Fibroblast of lung (primary cell): ENCODE data around the gene METAP1D. TPM values are rescaled to one million over a fixed set of nuclear protein-coding genes. Genes with fewer than 3 reads are reported as not detected.
"Not testable (repeated sequence)": the region's sequence is repeated elsewhere in the genome, so short reads cannot be mapped to it uniquely, and the experiment has no call there.

Experiments used
- DNase-seq, 2 donors: peaks; one replicate each; pipeline versions ENCODE4 v3.0.0 to v3.0.0-alpha.2; 2010; ENCODE audit warnings: low read depth in 2 of 2
- H2AFZ ChIP-seq: 2 replicates; pipeline ENCODE4 v1.5.1; 2012; ENCODE audit warnings: low read length, control low read depth, inconsistent platforms
- H3K27ac ChIP-seq: 2 replicates; pipeline ENCODE4 v1.5.1; 2011; ENCODE audit warnings: low read length, control low read depth; ENCODE audit not compliant: insufficient read depth
- H3K27me3 ChIP-seq: 2 replicates; pipeline ENCODE4 v1.5.1; 2011; ENCODE audit warnings: mild to moderate bottlenecking, low read length; ENCODE audit not compliant: control insufficient read depth, insufficient read depth
- H3K36me3 ChIP-seq: 2 replicates; pipeline ENCODE4 v1.5.1; 2011; ENCODE audit warnings: low read length; ENCODE audit not compliant: control insufficient read depth, insufficient read depth
- H3K4me1 ChIP-seq: 2 replicates; pipeline ENCODE4 v1.5.1; 2011; ENCODE audit warnings: low read length; ENCODE audit not compliant: control insufficient read depth, insufficient read depth; ENCODE audit errors: extremely low read depth
- H3K4me2 ChIP-seq: 2 replicates; pipeline ENCODE4 v1.5.1; 2011; ENCODE audit warnings: low read length, control low read depth; ENCODE audit not compliant: insufficient read depth; ENCODE audit errors: extremely low read depth
- H3K4me3 ChIP-seq, 4 experiments: fragments of 200-600 bp in 1 of 4; sonication (generic) in 1 of 4; replicated peaks in 1 of 4; 2 replicates each; pipeline ENCODE4 v1.5.1; 2011 to 2016; ENCODE audit warnings: low read length in 4 of 4, low read depth in 3 of 4, mild to moderate bottlenecking in 3 of 4, control low read depth in 2 of 4, inconsistent platforms in 1 of 4, mixed read lengths in 1 of 4; ENCODE audit not compliant: insufficient read depth in 1 of 4; ENCODE audit errors: control extremely low read depth in 1 of 4
- H3K79me2 ChIP-seq: 2 replicates; pipeline ENCODE4 v1.5.1; 2012; ENCODE audit warnings: mild to moderate bottlenecking, low read length, inconsistent platforms; ENCODE audit not compliant: control insufficient read depth, insufficient read depth
- H3K9ac ChIP-seq: 2 replicates; pipeline ENCODE4 v1.5.1; 2011; ENCODE audit warnings: mild to moderate bottlenecking, low read length, control low read depth; ENCODE audit not compliant: insufficient read depth
- H3K9me3 ChIP-seq: 2 replicates; pipeline ENCODE4 v1.5.1; 2012; ENCODE audit warnings: low read depth, low read length; ENCODE audit not compliant: control insufficient read depth, insufficient read depth
- H4K20me1 ChIP-seq: 2 replicates; pipeline ENCODE4 v1.5.1; 2011; ENCODE audit warnings: low read length; ENCODE audit not compliant: control insufficient read depth, insufficient read depth; ENCODE audit errors: extremely low read depth
- EZH2 ChIP-seq: IDR thresholded peaks from 2 replicates; pipeline ENCODE4 v1.5.1; 2012; ENCODE audit warnings: low read length, control low read depth, mild to moderate bottlenecking; ENCODE audit errors: missing control alignments
- polyA plus RNA-seq, 2 donors: library from polyadenylated mRNA; depleted of rRNA in 1 of 2; stranded (reverse) in 1 of 2; unstranded in 1 of 2; fragments of >200 nt; gene quantifications; 2 replicates each; pipeline ENCODE4 v1.2.1, GENCODE V29; 2011 to 2012; ENCODE audit warnings: missing spikeins in 1 of 2
- total RNA-seq: library from RNA; depleted of rRNA; stranded (reverse); fragments of >200 nt; gene quantifications from 2 replicates; pipeline ENCODE4 v1.2.1, GENCODE V29; 2014
- TF ChIP-seq, protein P1 (sequence below), 2 donors: IDR thresholded peaks in 1 of 2; conservative IDR thresholded peaks in 1 of 2; 1 replicate in 1 of 2; 2 replicates in 1 of 2; pipeline ENCODE4 v1.5.1; 2011 to 2012; ENCODE audit warnings: low read length in 2 of 2, control low read depth in 1 of 2, inconsistent platforms in 1 of 2, low read depth in 1 of 2, mild to moderate bottlenecking in 1 of 2

METAP1D gene
- total and polyA plus RNA-seq, 2 donors (not counting 1 experiment from before 2014, with no cell fraction given), result 6.7 to 6.8 TPM

DNA sequence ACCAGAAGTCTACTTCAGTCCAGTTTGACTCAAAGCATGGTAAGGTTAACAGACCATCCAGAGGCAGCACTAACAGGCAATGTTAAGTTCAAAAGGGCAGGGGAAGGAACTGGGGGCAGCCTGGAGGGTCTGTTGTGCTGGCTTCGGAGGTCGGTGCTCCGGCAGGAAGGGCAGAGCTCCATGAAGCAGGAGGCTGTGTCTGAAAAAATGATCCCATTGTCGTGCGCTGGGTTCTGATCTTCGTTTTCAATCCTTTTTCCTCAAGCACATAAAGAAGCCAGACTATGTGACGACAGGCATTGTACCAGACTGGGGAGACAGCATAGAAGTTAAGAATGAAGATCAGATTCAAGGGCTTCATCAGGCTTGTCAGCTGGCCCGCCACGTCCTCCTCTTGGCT, 63.7 kb downstream of the METAP1D start:
- no peaks in the 10 kb centered on the region for H3K79me2 ChIP-seq
- H3K27me3 ChIP-seq, result no peaks in the 10 kb centered on the region
- no peak overlapping the region for H3K27ac ChIP-seq
- H3K4me3 ChIP-seq, result no peak overlapping the region
- no peak overlapping the region for H3K4me2 ChIP-seq
- no peak overlapping the region for H3K9ac ChIP-seq
- no peaks in the 10 kb centered on the region for H3K9me3 ChIP-seq
- H3K36me3 ChIP-seq, result no peaks in the 10 kb centered on the region
- no peak for TF ChIP-seq EZH2
- TF ChIP-seq, protein P1, sequence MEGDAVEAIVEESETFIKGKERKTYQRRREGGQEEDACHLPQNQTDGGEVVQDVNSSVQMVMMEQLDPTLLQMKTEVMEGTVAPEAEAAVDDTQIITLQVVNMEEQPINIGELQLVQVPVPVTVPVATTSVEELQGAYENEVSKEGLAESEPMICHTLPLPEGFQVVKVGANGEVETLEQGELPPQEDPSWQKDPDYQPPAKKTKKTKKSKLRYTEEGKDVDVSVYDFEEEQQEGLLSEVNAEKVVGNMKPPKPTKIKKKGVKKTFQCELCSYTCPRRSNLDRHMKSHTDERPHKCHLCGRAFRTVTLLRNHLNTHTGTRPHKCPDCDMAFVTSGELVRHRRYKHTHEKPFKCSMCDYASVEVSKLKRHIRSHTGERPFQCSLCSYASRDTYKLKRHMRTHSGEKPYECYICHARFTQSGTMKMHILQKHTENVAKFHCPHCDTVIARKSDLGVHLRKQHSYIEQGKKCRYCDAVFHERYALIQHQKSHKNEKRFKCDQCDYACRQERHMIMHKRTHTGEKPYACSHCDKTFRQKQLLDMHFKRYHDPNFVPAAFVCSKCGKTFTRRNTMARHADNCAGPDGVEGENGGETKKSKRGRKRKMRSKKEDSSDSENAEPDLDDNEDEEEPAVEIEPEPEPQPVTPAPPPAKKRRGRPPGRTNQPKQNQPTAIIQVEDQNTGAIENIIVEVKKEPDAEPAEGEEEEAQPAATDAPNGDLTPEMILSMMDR (conservative IDR thresholded peaks at IDR 0.05 in 1 of 2, IDR thresholded peaks at IDR 0.05 in 1 of 2; ENCODE audit: low read depth in 1 of 2, low read length in 2 of 2), result no peak
- H4K20me1 ChIP-seq, result no peaks in the 10 kb centered on the region
- no peak for DNase-seq
- H2AFZ ChIP-seq, result no peak overlapping the region
- H3K4me1 ChIP-seq, result no peaks in the 10 kb centered on the region

DNA sequence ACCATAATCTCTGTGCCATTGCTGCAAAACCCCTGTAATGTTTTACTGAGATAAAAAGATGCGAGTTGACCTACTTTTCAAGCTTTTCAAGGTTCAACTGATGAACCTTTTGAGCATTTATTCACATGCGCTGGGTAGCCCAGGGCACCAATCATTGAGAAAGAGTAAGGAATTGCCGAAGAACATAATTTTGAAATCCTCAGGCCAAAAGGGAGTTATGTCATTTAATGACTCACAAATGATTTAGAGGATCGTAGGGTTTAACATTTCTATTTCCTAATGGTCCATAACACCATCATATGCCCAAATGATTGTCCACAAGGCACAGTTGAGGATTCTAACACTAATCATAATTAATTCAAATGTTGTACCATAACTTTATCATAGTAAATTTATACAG, 65.4 kb downstream of the METAP1D start:
- no peaks in the 10 kb centered on the region for H3K79me2 ChIP-seq
- no peak overlapping the region for H3K4me2 ChIP-seq
- H3K27me3 ChIP-seq, result no peaks in the 10 kb centered on the region
- H3K9ac ChIP-seq, result no peak overlapping the region
- no peak overlapping the region for H3K27ac ChIP-seq
- no peak for DNase-seq
- no peak overlapping the region for H3K4me3 ChIP-seq
- H4K20me1 ChIP-seq, result no peaks in the 10 kb centered on the region
- H3K9me3 ChIP-seq, result no peaks in the 10 kb centered on the region
- no peak overlapping the region for H2AFZ ChIP-seq
- no peaks in the 10 kb centered on the region for H3K4me1 ChIP-seq
- no peak for TF ChIP-seq EZH2
- TF ChIP-seq, protein P1 (conservative IDR thresholded peaks at IDR 0.05 in 1 of 2, IDR thresholded peaks at IDR 0.05 in 1 of 2; ENCODE audit: low read depth in 1 of 2, low read length in 2 of 2), result no peak
- H3K36me3 ChIP-seq, result no peaks in the 10 kb centered on the region

DNA sequence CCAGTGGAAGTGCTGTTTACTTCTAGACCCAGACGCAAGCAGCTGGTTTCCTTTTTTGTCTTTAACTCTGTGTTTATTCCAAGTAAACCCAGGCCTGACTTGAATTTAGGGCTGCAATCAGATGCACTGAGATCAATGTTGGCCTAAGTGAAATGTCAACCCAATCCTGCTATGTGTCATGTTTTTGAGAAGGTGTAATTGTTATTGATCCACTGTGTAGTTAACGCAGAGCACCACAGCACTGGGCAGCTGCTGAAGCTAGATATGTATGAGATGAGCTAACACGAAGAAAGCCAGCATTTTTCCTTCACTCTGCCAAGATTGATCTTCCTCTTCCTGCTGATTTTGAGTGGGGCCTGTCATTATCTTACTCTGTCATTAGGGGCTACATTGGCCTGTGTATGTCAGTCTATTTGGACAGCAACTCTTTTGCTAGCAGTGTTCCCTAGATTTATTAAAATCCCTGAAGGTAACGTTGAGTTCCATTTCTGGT, 66.7 kb downstream of the METAP1D start:
- Histone ChIP-seq H3K4me2 (no peak overlapping the region), H3K9ac (no peak overlapping the region), H3K36me3 (no peaks in the 10 kb centered on the region), H3K4me1 (no peaks in the 10 kb centered on the region), H3K27ac (no peak overlapping the region), H3K4me3 (no peak overlapping the region), H3K79me2 (no peaks in the 10 kb centered on the region), H2AFZ (no peak overlapping the region), H3K27me3 (no peaks in the 10 kb centered on the region), H4K20me1 (no peaks in the 10 kb centered on the region), H3K9me3 (no peaks in the 10 kb centered on the region)
- DNase-seq, result no peak
- TF ChIP-seq, protein P1 (conservative IDR thresholded peaks at IDR 0.05 in 1 of 2, IDR thresholded peaks at IDR 0.05 in 1 of 2; ENCODE audit: low read depth in 1 of 2, low read length in 2 of 2), result no peak
- no peak for TF ChIP-seq EZH2

DNA sequence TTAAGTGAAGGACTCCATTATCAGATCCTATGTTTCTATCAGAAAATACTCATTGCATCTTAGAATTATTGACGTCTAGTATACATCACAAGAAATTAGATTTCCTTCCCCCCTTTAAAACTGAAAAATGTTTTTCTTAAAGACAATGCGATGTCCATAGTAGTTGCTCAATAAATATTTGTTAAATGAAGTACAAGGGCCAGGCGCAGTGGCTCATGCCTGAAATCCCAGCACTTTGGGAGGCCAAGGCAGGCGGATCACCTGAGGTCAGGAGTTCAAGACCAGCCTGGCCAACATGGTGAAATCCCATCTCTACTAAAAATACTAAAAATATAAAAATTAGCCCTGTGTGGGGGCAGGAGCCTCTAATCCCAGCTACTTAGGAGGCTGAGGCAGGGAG, 68.2 kb downstream of the METAP1D start:
- H3K9ac ChIP-seq, H3K36me3 ChIP-seq, H3K9me3 ChIP-seq, H3K4me1 ChIP-seq, H3K4me3 ChIP-seq, H3K27me3 ChIP-seq, H3K79me2 ChIP-seq, H4K20me1 ChIP-seq, H3K4me2 ChIP-seq, H2AFZ ChIP-seq, H3K27ac ChIP-seq, DNase-seq: not testable (repeated sequence)
